GM12878 (cell line): ENCODE results near the gene FAM118A. TPM values are rescaled to one million over a fixed set of nuclear protein-coding genes. Genes with fewer than 3 reads are reported as not detected.

Experiments
- ATAC-seq: fragments of 200-7000 bp; cut with Tn5 transposase; 3 replicates; pipeline ENCODE4 v1.9.1; 2020; ENCODE audit warnings: mild to moderate bottlenecking, moderate library complexity
- BruUV-seq: library from RNA; stranded (reverse); fragments of 400-500 nt; replicated peaks from 2 replicates; lab custom pipeline; 2021; lab: Mats Ljungman, UMichigan
- CTCF ChIA-PET: fragments of 300-600 bp; sonication (Branson Sonifier 250); formaldehyde crosslinking; extraction: SDS; loops from one replicate; lab custom pipeline; 2021; ENCODE audit warnings: inconsistent platforms; lab: Yijun Ruan, JAX
- POLR2A ChIA-PET: fragments of 350-600 bp; formaldehyde crosslinking; extraction: SDS; loops from one replicate; lab custom pipeline; 2021; ENCODE audit warnings: inconsistent platforms; lab: Charles Lee
- RAD21 ChIA-PET: fragments of 300-600 bp; sonication (Branson Sonifier 250); formaldehyde crosslinking; loops from one replicate; lab custom pipeline; 2023; ENCODE audit warnings: antibody characterized with exemption; ENCODE audit not compliant: unreplicated experiment; lab: Charles Lee
- SMC1A ChIA-PET: fragments of 300-600 bp; sonication (Branson Sonifier 250); formaldehyde crosslinking; loops from one replicate; lab custom pipeline; 2023; ENCODE audit not compliant: unreplicated experiment, uncharacterized antibody; lab: Charles Lee
- DNase-seq: peaks from one replicate; pipeline ENCODE4 v3.0.0-alpha.2; 2011; ENCODE audit warnings: low read depth, low spot score
- FAIRE-seq: peaks from 3 replicates; lab custom pipeline; 2011; peaks lifted over from hg19 to GRCh38; lab: Jason Lieb, UNC
- H2AFZ ChIP-seq: 2 replicates; pipeline ENCODE4 v1.6.0; 2011; ENCODE audit warnings: low read depth, low read length, control low read depth; ENCODE audit not compliant: control insufficient read depth
- H3K27ac ChIP-seq: 2 replicates; pipeline ENCODE4 v1.5.1; 2011; ENCODE audit warnings: control low read depth; ENCODE audit not compliant: control insufficient read depth, insufficient read depth
- H3K27me3 ChIP-seq, 2 experiments: replicated peaks in 1 of 2; 2 replicates each; pipeline versions ENCODE4 v1.6.0 to v1.6.1; 2011; ENCODE audit warnings: low read length in 1 of 2; ENCODE audit not compliant: control insufficient read depth in 2 of 2, insufficient read depth in 2 of 2
- H3K36me3 ChIP-seq, 2 experiments: 2 replicates each; pipeline ENCODE4 v1.5.1; 2011; ENCODE audit warnings: low read length in 1 of 2; ENCODE audit not compliant: control insufficient read depth in 2 of 2, insufficient read depth in 2 of 2
- H3K4me1 ChIP-seq: 2 replicates; pipeline ENCODE4 v1.6.1; 2011; ENCODE audit warnings: mild to moderate bottlenecking, low read length, moderate library complexity, mixed read lengths; ENCODE audit not compliant: control insufficient read depth, insufficient read depth
- H3K4me2 ChIP-seq: 2 replicates; pipeline ENCODE4 v1.6.0; 2011; ENCODE audit warnings: control low read depth; ENCODE audit not compliant: control insufficient read depth, insufficient read depth
- H3K4me3 ChIP-seq: fragments of 200-600 bp; sonication (generic); 2 replicates; pipeline ENCODE4 v1.5.1; 2016
- H3K79me2 ChIP-seq: 2 replicates; pipeline ENCODE4 v1.6.0; 2011; ENCODE audit warnings: low read length; ENCODE audit not compliant: control insufficient read depth, insufficient read depth
- H3K9ac ChIP-seq: 2 replicates; pipeline ENCODE4 v1.8.0; 2011; ENCODE audit warnings: low read length, control low read depth, mixed read lengths; ENCODE audit not compliant: control insufficient read depth, insufficient read depth
- H3K9me3 ChIP-seq: replicated peaks from 3 replicates; pipeline ENCODE4 v1.5.1; 2011; ENCODE audit warnings: mild to moderate bottlenecking, low read length; ENCODE audit not compliant: control insufficient read depth, insufficient read depth
- H4K20me1 ChIP-seq: 2 replicates; pipeline ENCODE4 v1.6.0; 2011; ENCODE audit not compliant: control insufficient read depth, insufficient read depth
- CHD1 ChIP-seq: IDR thresholded peaks from 2 replicates; pipeline ENCODE4 v1.6.1; 2012; ENCODE audit warnings: low read depth, low read length, improper control_type of control experiment
- ELK1 ChIP-seq: IDR thresholded peaks from 2 replicates; pipeline ENCODE4 v1.6.1; 2012; ENCODE audit warnings: low read depth, low read length, improper control_type of control experiment
- JUND ChIP-seq: IDR thresholded peaks from 2 replicates; pipeline ENCODE4 v1.6.1; 2012; ENCODE audit warnings: low read depth, mild to moderate bottlenecking, low read length, improper control_type of control experiment, moderate library complexity
- MLLT1 ChIP-seq: fragments of 450-650 bp; IDR thresholded peaks from 2 replicates; pipeline ENCODE4 v1.6.1; 2016; ENCODE audit warnings: mild to moderate bottlenecking
- MYC ChIP-seq: IDR thresholded peaks from 2 replicates; pipeline ENCODE4 v1.6.1; 2011; ENCODE audit warnings: mild to moderate bottlenecking, low read length, moderate library complexity, inconsistent platforms; ENCODE audit not compliant: insufficient read depth, insufficient replicate concordance, insufficient read length, severe bottlenecking
- NFYB ChIP-seq: IDR thresholded peaks from 2 replicates; pipeline ENCODE4 v1.6.1; 2011; ENCODE audit warnings: low read depth, mild to moderate bottlenecking, low read length, improper control_type of control experiment, moderate library complexity; ENCODE audit not compliant: insufficient read depth
- NR2C1 ChIP-seq: fragments of 450-650 bp; IDR thresholded peaks from 2 replicates; pipeline ENCODE4 v1.6.1; 2017; ENCODE audit warnings: antibody characterized with exemption, mild to moderate bottlenecking, moderate library complexity
- RELA ChIP-seq: fragments of 450-650 bp; IDR thresholded peaks from 2 replicates; pipeline ENCODE4 v1.8.0; 2014; ENCODE audit warnings: borderline replicate concordance; ENCODE audit not compliant: partially characterized antibody
- RFX5 ChIP-seq: IDR thresholded peaks from 2 replicates; pipeline ENCODE4 v1.6.1; 2011; ENCODE audit warnings: low read depth, low read length, improper control_type of control experiment
- TCF12 ChIP-seq: IDR thresholded peaks from 2 replicates; pipeline ENCODE4 v1.6.1; 2011; ENCODE audit warnings: low read depth, mild to moderate bottlenecking, low read length
- TCF3 ChIP-seq: IDR thresholded peaks from 2 replicates; pipeline ENCODE4 v1.6.1; 2012; ENCODE audit warnings: low read depth, mild to moderate bottlenecking, low read length, borderline replicate concordance; ENCODE audit not compliant: insufficient read depth
- ZZZ3 ChIP-seq: IDR thresholded peaks from 2 replicates; pipeline ENCODE4 v1.6.1; 2011; ENCODE audit warnings: low read depth; ENCODE audit not compliant: control insufficient read depth, insufficient read length
- WGBS: methylation state at CpG from one replicate; pipeline ENCODE4 v1.1.6; 2016; ENCODE audit warnings: low lambda C conversion rate; ENCODE audit not compliant: insufficient replicate concordance, insufficient coverage; ENCODE audit errors: missing lambda C conversion rate; 5-methylcytosine and 5-hydroxymethylcytosine counted together
- in situ Hi-C: fragments of 300-500 bp; cut with MboI; formaldehyde crosslinking; loops from 9 replicates; pipeline ENCODE4 v1.14.3; 2018; ENCODE audit warnings: mixed read lengths
- intact Hi-C: fragments of 100-400 bp; cut with micrococcal nuclease; formaldehyde crosslinking; loops from one replicate; pipeline ENCODE4 v1.14.2; 2022; ENCODE audit not compliant: unreplicated experiment
- polyA plus RNA-seq, 11 experiments: library from polyadenylated mRNA; depleted of rRNA in 4 of 11; unstranded in 6 of 11; stranded (reverse) in 5 of 11; fragments of >200 nt; fragmentation: Nextera tagmentation in 4 of 11; fragmentation: Illumina TruSeq in 1 of 11; extraction: Ambion mirVana in 4 of 11; extraction: Trizol in 1 of 11; gene quantifications; 1 replicate in 1 of 11; 2 replicates in 10 of 11; pipeline versions ENCODE4 v1.2.1 to v1.2.3, GENCODE V29; 2011 to 2016; ENCODE audit warnings: inconsistent platforms in 2 of 11, missing spikeins in 2 of 11, low read depth in 1 of 11
- total RNA-seq, 4 experiments: library from RNA; depleted of rRNA in 3 of 4; stranded (reverse); fragments of >200 nt in 3 of 4; fragmentation: Illumina TruSeq in 1 of 4; extraction: Trizol in 1 of 4; gene quantifications; 2 replicates each; pipeline versions ENCODE4 v1.2.1 to v1.2.3, GENCODE V29; 2013 to 2021

Gene FAM118A
- total and polyA plus RNA-seq, 10 of the 15 experiments (the other 5 are each of a cell fraction or from before 2014, with no cell fraction given) = 17.4 to 332 (median 56.6) TPM

GRCh38 chr22:45312856-45313255, 3.1 kb downstream of the FAM118A start:
- no TSS peak for BruUV-seq
- in situ Hi-C loops (no loop called here), intact Hi-C loops (no loop called here)
- Histone ChIP-seq H3K4me1 (peaks cover 31% of the 10 kb centered on the region), H4K20me1 (peaks cover 3% of the 10 kb centered on the region; the same call in 1 of the 2 replicates), H3K4me2 (no peak overlapping the region), H3K9me3 (no peaks in the 10 kb centered on the region), H3K4me3 (no peak overlapping the region), H3K79me2 (peaks cover 14% of the 10 kb centered on the region), H3K27me3 (no peaks in the 10 kb centered on the region), H3K36me3 (no peaks in the 10 kb centered on the region), H3K9ac (no peak overlapping the region), H2AFZ (no peak overlapping the region), H3K27ac (no peak overlapping the region)
- FAIRE-seq (no peak), ATAC-seq (no peak), DNase-seq (no peak)
- ChIA-PET CTCF (interaction anchor here (0.9 kb wide), 1 partner anchor 134 kb away, joined by 3 read pairs; no protein-coding TSS in a partner anchor), POLR2A (interaction anchor here (0.7 to 0.9 kb wide), 2 partner anchors 9 to 10 kb away, joined by 3 to 4 read pairs; no protein-coding TSS in a partner anchor), SMC1A (no interaction called here), RAD21 (no interaction called here)
- TF ChIP-seq JUND (no peak), ZZZ3 (no peak), NR2C1 (no peak)
- 98% methylated on average over 4 of the region's 4 CpGs for WGBS

GRCh38 chr22:45314054-45314721, 4.5 kb downstream of the FAM118A start:
- WGBS = 82% methylated on average over 8 of the region's 8 CpGs
- no peak for TF ChIP-seq TCF12
- TF ChIP-seq RELA = no peak
- TF ChIP-seq MYC = no peak
- no peak for TF ChIP-seq MLLT1
- no peak for TF ChIP-seq ELK1
- no peak for TF ChIP-seq NFYB
- TF ChIP-seq CHD1 = no peak
- no peak for TF ChIP-seq TCF3
- TF ChIP-seq RFX5 = no peak
- TF ChIP-seq, all 136 proteins: peak for 0
- ChIA-PET POLR2A (no interaction called here), RAD21 (no interaction called here), CTCF (no interaction called here), SMC1A (interaction anchor here (0.7 kb wide), 1 partner anchor 42 kb away, joined by 3 read pairs; no protein-coding TSS in a partner anchor)
- no peak for ATAC-seq
- in situ Hi-C loops (no loop called here), intact Hi-C loops (no loop called here)
- Histone ChIP-seq H3K4me1 (peaks cover 31% of the 10 kb centered on the region), H3K27ac (no peak overlapping the region), H2AFZ (no peak overlapping the region), H3K9ac (no peak overlapping the region), H3K36me3 (no peaks in the 10 kb centered on the region), H3K27me3 (no peaks in the 10 kb centered on the region), H3K9me3 (no peaks in the 10 kb centered on the region), H3K4me3 (no peak overlapping the region), H3K79me2 (peaks cover 17% of the 10 kb centered on the region), H3K4me2 (no peak overlapping the region; the same call in 1 of the 2 replicates), H4K20me1 (peaks cover 3% of the 10 kb centered on the region; the same call in 1 of the 2 replicates)
- no peak for FAIRE-seq
- no peak for DNase-seq
- BruUV-seq = no TSS peak
